ENCODE data around the gene EN2. TPM values are rescaled to one million over a fixed set of nuclear protein-coding genes. Genes with fewer than 3 reads are reported as not detected.

The EN2 gene
- total and polyA plus RNA-seq, 2 of the 4 experiments (the other 2 are of a cell fraction): not detected

DNA sequence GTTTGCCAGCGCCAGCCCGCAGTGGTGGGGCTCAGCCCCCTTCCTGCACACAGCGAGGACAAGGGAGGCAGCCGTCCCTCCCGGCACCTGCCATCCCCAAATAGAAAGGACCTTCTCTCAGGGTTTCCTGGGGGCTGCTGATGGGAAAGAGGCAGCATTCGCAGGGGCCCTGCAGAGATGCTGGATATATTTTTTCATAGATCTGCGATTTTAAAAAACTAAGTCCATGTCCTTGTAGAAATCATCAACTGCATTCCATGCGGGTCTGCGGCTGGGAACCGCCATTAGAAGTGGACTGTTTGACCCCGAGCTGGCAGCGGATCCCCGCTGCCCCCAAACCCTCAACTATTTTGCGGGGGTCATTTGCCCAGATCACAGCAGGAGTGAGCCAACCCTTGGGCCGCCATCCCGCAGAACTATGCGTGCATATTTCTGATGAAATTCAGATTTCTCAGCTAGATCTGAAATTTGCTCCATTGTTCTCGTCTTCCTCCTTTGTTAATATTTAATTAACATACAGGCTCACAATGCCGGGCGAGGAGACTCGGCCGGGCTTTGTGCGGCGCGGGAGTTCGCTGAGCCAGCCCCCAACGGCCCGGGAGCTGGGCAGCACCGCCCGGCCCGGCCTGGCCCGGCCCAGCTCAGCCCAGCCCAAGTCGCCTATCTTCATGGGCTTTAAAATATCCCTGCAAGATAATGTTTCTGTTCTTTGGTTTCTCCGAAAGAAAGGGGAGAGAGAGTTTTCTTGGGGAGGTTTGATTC is 2.0 kb downstream of the EN2 start (continued):
- TF ChIP-seq FOS (IDR thresholded peaks at IDR 0.05; ENCODE audit: low read depth, low read length): no peak
- no peak for TF ChIP-seq MAFK (IDR thresholded peaks at IDR 0.05; ENCODE audit: low read depth, low read length)

DNA sequence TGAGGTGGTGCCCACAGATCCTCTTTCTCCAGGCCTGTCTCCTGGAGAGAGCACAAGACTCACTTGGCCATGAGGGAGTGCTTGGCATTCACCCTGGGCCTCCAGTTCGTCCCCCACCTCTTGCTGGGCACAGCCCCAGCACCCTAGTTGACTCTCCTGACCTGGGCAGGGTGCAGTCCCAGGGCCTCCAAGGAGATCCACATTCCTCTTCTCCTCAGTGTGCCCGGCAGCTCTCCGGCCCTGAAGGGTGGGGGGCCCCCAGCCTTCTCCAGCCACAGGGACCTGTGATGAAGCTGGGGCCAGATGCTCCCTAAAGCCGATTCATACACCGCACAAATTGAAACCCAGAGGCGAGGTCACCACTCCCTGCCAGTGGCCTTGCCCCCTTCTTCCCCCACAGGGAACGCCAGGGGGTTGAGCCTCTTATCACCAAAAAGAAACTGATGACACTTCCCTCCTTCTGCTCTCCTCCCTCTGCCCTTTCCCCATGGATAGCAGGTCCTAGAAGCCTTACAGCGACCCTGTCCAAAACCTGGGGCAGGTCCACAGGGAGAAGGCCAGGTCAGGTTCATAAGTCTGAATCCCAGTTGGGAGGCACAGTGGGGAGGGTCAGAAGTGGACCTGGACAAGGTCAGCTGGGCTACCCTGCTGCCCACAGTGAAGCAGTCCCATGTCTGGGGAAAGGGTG is 3.1 kb downstream of the EN2 start:
- ChIA-PET CTCF (no interaction called here), POLR2A (ENCODE audit: unreplicated experiment) (no interaction called here)
- no peak overlapping the region for H3K4me2 ChIP-seq (ENCODE audit: low read depth, low read length)
- dilution Hi-C loops (cut with HindIII; ENCODE audit: low sequenced_read_pairs, unreplicated experiment) (no loop called here), intact Hi-C loops (cut with micrococcal nuclease) (no loop called here), in situ Hi-C loops (cut with MboI; ENCODE audit: low sequenced_read_pairs) (no loop called here)
- no peaks in the 10 kb centered on the region for H3K36me3 ChIP-seq (ENCODE audit: control insufficient read depth, insufficient read depth, low read length)
- no peaks in the 10 kb centered on the region for H4K20me1 ChIP-seq (ENCODE audit: insufficient read depth, low read length)
- H3K27ac ChIP-seq (ENCODE audit: insufficient read depth, low read length): no peak overlapping the region
- no peak overlapping the region for H3K4ac ChIP-seq (ENCODE audit: low read depth, low read length)
- H3K9me3 ChIP-seq (ENCODE audit: control insufficient read depth, insufficient read depth, low read length): peaks cover 5% of the 10 kb centered on the region; the same call in 1 of the 2 replicates
- H2AK9ac ChIP-seq (replicated peaks; ENCODE audit: low read depth, low read length, poor library complexity): no peak overlapping the region
- no peak overlapping the region for H3K4me3 ChIP-seq (ENCODE audit: insufficient read depth, low read depth, low read length)
- no peak overlapping the region for H4K91ac ChIP-seq (ENCODE audit: insufficient read depth, low read depth, low read length)
- no TSS peak for BruUV-seq (replicated peaks)
- TF ChIP-seq POLR2A (IDR thresholded peaks at IDR 0.05; ENCODE audit: low read depth, low read length) (no peak), RCOR1 (IDR thresholded peaks at IDR 0.05; ENCODE audit: insufficient replicate concordance, low read length) (no peak), MAZ (IDR thresholded peaks at IDR 0.05; ENCODE audit: borderline replicate concordance, low read depth, low read length) (no peak)
- TF ChIP-seq, protein P1, sequence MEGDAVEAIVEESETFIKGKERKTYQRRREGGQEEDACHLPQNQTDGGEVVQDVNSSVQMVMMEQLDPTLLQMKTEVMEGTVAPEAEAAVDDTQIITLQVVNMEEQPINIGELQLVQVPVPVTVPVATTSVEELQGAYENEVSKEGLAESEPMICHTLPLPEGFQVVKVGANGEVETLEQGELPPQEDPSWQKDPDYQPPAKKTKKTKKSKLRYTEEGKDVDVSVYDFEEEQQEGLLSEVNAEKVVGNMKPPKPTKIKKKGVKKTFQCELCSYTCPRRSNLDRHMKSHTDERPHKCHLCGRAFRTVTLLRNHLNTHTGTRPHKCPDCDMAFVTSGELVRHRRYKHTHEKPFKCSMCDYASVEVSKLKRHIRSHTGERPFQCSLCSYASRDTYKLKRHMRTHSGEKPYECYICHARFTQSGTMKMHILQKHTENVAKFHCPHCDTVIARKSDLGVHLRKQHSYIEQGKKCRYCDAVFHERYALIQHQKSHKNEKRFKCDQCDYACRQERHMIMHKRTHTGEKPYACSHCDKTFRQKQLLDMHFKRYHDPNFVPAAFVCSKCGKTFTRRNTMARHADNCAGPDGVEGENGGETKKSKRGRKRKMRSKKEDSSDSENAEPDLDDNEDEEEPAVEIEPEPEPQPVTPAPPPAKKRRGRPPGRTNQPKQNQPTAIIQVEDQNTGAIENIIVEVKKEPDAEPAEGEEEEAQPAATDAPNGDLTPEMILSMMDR (conservative IDR thresholded peaks at IDR 0.05; ENCODE audit: low read depth, low read length): no peak
- no peak overlapping the region for H2AK5ac ChIP-seq (ENCODE audit: low read depth, low read length)
- no peak for DNase-seq
- no peak overlapping the region for H3K9ac ChIP-seq (ENCODE audit: low read depth, low read length)
- H3K79me1 ChIP-seq (ENCODE audit: low read depth in 1 of 2, low read length in 2 of 2): no peaks in the 10 kb centered on the region
- H2BK5ac ChIP-seq (ENCODE audit: low read depth, low read length, poor library complexity, severe bottlenecking): no peak overlapping the region
- 8% methylated on average over 4 of the region's 8 CpGs; no CpG with 5 or more reads in 1 of the 2 experiments for WGBS, 2 experiments (ENCODE audit: extremely low coverage in 2 of 2, insufficient read length in 1 of 2)
- H3K4me1 ChIP-seq (ENCODE audit: control insufficient read depth, insufficient read depth, low read length): no peaks in the 10 kb centered on the region
- no peak overlapping the region for H4K8ac ChIP-seq (ENCODE audit: low read depth in 2 of 2, low read length in 2 of 2)
- H3K23ac ChIP-seq (ENCODE audit: low read depth, low read length): no peak overlapping the region
- no peak for ATAC-seq (ENCODE audit: low read depth)
- no peaks in the 10 kb centered on the region; the same call in 1 of the 2 replicates for H3K9me1 ChIP-seq (ENCODE audit: insufficient read depth, low read length)
- peaks cover 85% of the 10 kb centered on the region for H3K27me3 ChIP-seq (ENCODE audit: control insufficient read depth, insufficient read depth, low read length)
- H2BK15ac ChIP-seq (ENCODE audit: low read depth, low read length): no peak overlapping the region
- no peak overlapping the region for H2BK120ac ChIP-seq (ENCODE audit: low read depth, low read length)
- peak overlapping the region; percentile 21 for H2AFZ ChIP-seq (replicated peaks; ENCODE audit: low read length, poor library complexity)
- no peak overlapping the region for H3K14ac ChIP-seq (replicated peaks; ENCODE audit: low read depth, low read length)
- H2BK20ac ChIP-seq (ENCODE audit: low read depth, low read length): no peak overlapping the region
- no peak overlapping the region for H3K56ac ChIP-seq (ENCODE audit: extremely low read depth, insufficient read depth, low read length)
- no peak overlapping the region for H4K5ac ChIP-seq (ENCODE audit: low read depth, low read length)
- no peak overlapping the region for H3K18ac ChIP-seq (ENCODE audit: low read depth, low read length)
